ENCODE measurements around the gene DDX54. TPM values are rescaled to one million over a fixed set of nuclear protein-coding genes. Genes with fewer than 3 reads are reported as not detected.

Gene DDX54
- total RNA-seq, 1 donor from 2014 or later: 34.7 TPM

DNA sequence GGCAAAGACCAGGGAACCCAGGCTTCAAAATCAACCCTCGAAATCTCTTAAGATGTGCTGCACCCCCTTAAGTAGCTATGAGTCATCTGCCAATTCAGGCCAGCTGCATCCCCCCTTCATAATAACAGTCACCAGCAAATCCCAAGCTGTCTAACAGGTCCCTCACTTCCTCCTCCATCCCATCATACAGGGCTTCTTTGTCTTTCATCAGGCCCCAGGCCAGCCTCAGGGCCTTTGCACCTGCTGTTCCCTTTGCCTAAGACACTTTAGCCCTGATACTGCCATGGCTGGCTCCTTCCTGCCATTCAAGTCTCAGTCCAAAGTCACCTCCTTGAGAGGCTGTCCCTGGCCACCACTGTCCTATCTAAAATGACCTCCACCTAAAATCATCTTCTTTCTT lies 53.7 kb downstream of the DDX54 start:
- no peak for DNase-seq
- peaks cover 89% of the 10 kb centered on the region for H3K27me3 ChIP-seq (ENCODE audit: low read depth)
- peaks cover 7% of the 10 kb centered on the region for H3K4me1 ChIP-seq
- H3K27ac ChIP-seq (replicated peaks): no peak overlapping the region
- H3K36me3 ChIP-seq: no peaks in the 10 kb centered on the region
- TF ChIP-seq, protein P1, sequence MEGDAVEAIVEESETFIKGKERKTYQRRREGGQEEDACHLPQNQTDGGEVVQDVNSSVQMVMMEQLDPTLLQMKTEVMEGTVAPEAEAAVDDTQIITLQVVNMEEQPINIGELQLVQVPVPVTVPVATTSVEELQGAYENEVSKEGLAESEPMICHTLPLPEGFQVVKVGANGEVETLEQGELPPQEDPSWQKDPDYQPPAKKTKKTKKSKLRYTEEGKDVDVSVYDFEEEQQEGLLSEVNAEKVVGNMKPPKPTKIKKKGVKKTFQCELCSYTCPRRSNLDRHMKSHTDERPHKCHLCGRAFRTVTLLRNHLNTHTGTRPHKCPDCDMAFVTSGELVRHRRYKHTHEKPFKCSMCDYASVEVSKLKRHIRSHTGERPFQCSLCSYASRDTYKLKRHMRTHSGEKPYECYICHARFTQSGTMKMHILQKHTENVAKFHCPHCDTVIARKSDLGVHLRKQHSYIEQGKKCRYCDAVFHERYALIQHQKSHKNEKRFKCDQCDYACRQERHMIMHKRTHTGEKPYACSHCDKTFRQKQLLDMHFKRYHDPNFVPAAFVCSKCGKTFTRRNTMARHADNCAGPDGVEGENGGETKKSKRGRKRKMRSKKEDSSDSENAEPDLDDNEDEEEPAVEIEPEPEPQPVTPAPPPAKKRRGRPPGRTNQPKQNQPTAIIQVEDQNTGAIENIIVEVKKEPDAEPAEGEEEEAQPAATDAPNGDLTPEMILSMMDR (IDR thresholded peaks at IDR 0.05; ENCODE audit: borderline replicate concordance): no peak
- intact Hi-C loops (cut with micrococcal nuclease): no loop called here
- no peak overlapping the region for H3K4me3 ChIP-seq
- H3K9me3 ChIP-seq (replicated peaks): no peaks in the 10 kb centered on the region

DNA sequence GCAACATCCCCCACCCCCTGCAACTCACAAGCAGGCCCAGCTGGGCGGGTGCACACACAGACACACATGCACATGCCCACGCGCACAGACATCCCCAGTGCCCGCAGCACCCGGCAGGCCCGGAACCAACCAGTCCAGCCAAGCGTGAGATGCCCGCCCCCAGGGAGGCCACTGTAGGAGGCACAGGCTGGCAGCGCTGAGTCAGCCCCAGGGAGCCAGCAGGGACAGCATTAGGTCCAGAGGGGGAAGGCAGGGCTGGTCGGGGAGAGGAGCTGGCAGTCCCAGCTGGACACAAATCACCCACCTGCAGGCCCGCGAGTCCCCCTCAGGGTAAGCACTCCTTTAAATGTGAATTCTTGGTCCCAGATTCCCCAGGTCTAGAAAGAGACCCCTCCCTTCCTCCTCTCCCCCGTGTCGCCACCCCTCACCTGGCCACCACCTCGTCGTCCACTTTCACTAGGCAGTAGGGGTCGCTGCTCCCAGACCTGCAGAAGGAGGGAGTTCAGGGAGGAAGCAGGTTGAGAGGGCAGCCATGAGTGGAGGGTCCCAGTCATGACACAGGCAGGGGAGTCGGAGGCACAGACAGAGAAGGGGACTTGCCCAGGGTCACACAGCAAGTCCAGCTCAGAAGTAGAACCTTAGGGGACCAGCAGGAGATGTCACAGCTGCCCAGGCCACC lies 54.7 kb downstream of the DDX54 start:
- Histone ChIP-seq H3K4me3 (no peak overlapping the region), H3K27me3 (ENCODE audit: low read depth) (peaks cover 87% of the 10 kb centered on the region), H3K27ac (replicated peaks) (no peak overlapping the region), H3K4me1 (peaks cover 2% of the 10 kb centered on the region), H3K9me3 (replicated peaks) (no peaks in the 10 kb centered on the region), H3K36me3 (no peaks in the 10 kb centered on the region)
- TF ChIP-seq, protein P1 (IDR thresholded peaks at IDR 0.05; ENCODE audit: borderline replicate concordance): no peak
- intact Hi-C loops (cut with micrococcal nuclease): no loop called here
- DNase-seq: no peak

DNA sequence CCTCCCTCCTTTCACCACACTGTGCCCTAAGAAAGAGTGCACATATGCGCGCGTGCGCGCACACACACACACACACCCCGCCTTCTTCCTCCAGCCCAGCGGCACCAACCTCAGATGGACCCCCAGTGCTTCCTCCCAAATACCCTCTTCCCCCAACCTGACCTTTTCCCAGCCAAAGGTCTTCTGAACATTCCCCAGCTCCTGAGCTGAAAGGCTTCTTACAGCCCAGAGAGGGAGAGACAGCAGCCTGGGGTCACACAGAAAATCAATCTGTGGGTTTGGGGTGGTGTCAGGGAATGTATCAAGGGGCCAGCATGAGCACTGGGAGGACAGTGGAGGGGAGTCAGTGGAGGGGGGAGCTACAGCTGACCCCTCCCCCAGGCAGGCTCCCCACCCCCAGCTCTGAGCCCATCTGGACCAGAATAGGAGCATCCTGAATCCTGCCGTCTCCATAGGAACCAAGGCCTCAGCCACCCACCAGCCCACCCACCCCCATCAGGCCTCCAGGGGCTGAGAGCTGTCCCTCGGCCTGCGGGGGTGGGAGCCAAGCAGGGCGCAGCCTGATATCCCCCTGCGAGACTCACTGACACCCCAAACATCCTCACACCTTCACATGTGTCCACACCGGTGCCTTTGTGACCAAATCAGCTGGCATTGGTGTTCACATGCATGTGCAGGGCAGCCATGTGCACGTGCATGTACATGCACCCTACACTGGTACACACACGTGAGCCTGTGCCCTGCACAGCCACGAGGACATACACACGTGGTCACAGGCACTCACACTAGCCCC lies 55.4 kb downstream of the DDX54 start:
- DNase-seq: no peak
- no peaks in the 10 kb centered on the region for H3K9me3 ChIP-seq (replicated peaks)
- TF ChIP-seq, protein P1 (IDR thresholded peaks at IDR 0.05; ENCODE audit: borderline replicate concordance): no peak
- intact Hi-C loops (cut with micrococcal nuclease): no loop called here
- no peak overlapping the region for H3K4me3 ChIP-seq
- H3K27ac ChIP-seq (replicated peaks): no peak overlapping the region
- no peaks in the 10 kb centered on the region for H3K36me3 ChIP-seq
- H3K4me1 ChIP-seq: no peaks in the 10 kb centered on the region
- H3K27me3 ChIP-seq (ENCODE audit: low read depth): peaks cover 83% of the 10 kb centered on the region

DNA sequence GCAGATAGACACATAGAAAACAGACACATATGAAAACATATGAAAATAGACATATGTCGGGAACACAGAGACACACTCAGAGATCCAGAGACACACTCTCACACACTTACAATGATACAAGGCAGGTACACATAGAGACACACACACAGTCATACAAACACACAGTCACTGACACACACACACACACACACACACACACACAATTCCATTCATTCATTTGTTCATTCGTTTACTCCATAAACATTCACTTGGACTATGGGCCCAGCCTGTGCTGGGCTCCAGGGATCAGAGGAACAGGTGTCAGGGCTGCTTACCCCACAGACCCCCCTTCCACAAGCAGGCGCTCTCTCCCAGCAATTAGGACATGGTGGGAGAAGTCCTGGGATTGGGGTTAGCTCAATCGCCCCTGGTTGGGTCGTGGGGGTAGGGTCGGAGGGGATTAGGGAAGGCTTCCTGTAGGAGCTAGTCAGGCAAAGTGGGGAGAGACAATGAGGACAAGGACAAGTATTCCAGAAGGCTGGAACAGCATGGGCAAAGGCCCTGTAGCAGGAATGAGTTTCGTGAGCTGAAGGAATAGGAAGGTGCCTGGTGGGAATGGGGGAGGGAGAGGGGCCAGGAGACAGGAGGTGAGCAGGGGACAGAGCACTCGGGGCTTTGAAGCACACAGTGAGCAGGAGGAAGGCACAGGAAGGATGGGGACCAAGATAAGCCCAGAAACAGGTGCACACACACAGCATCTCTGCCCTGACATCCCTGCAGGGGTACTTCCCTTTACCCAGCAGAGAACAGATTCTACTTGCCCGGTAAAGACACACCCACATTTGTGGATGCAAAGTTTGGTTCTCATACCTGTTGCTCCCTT lies 56.2 kb downstream of the DDX54 start:
- no peak overlapping the region for H3K27ac ChIP-seq (replicated peaks)
- intact Hi-C loops (cut with micrococcal nuclease): no loop called here
- H3K27me3 ChIP-seq (ENCODE audit: low read depth): peaks cover 75% of the 10 kb centered on the region
- H3K36me3 ChIP-seq: no peaks in the 10 kb centered on the region
- no peaks in the 10 kb centered on the region for H3K4me1 ChIP-seq
- no peaks in the 10 kb centered on the region for H3K9me3 ChIP-seq (replicated peaks)
- TF ChIP-seq, protein P1 (IDR thresholded peaks at IDR 0.05; ENCODE audit: borderline replicate concordance): no peak
- no peak for DNase-seq
- H3K4me3 ChIP-seq: no peak overlapping the region

DNA sequence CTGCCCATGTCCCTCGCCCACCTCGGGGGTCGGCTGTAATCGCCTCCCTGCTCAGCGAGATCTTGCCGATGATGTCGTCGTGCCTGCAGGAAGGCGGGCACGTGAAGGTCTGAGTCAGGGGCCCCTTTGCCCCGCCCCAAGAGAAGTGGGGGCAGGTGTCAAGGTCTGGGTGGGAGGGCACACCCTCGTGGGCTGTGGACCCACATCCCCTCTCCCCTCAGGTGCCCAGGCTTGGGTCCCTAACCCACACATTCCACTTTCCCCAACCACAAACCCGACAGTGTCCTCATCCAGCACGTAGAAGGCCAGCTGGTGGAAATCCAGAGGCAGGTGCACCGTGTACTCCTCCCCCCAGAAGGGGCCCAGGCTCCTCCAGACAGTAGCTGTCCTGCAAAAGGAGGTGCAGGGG lies 57.5 kb downstream of the DDX54 start:
- H3K27ac ChIP-seq (replicated peaks): no peak overlapping the region
- DNase-seq: no peak
- H3K4me3 ChIP-seq: no peak overlapping the region
- peaks cover 8% of the 10 kb centered on the region for H3K9me3 ChIP-seq (replicated peaks)
- intact Hi-C loops (cut with micrococcal nuclease): no loop called here
- TF ChIP-seq, protein P1 (IDR thresholded peaks at IDR 0.05; ENCODE audit: borderline replicate concordance): no peak
- no peaks in the 10 kb centered on the region for H3K36me3 ChIP-seq
- no peaks in the 10 kb centered on the region for H3K4me1 ChIP-seq
- peaks cover 63% of the 10 kb centered on the region for H3K27me3 ChIP-seq (ENCODE audit: low read depth)
